ENCODE results near the gene ITGB1. TPM values are rescaled to one million over a fixed set of nuclear protein-coding genes. Genes with fewer than 3 reads are reported as not detected.

The ITGB1 gene
- total and polyA plus RNA-seq, 2 experiments from 2014 or later = 317 to 439 TPM

GRCh38 chr10:32943395-32943794 lies 14.6 kb downstream of the ITGB1 start (continued):
- TF ChIP-seq ZNF462 (CRISPR knock-in tag; IDR thresholded peaks at IDR 0.05) (no peak), CTCF (conservative IDR thresholded peaks at IDR 0.05; ENCODE audit: low read depth in 2 of 2) (no peak), EZH2phosphoT487 (IDR thresholded peaks at IDR 0.05; ENCODE audit: unreplicated experiment) (no peak), NANOG (IDR thresholded peaks at IDR 0.05; ENCODE audit: borderline replicate concordance) (no peak)

- no peak for DNase-seq (ENCODE audit: low spot score)
- H4K20me1 ChIP-seq (replicated peaks; ENCODE audit: insufficient read depth) = peaks cover 79% of the 10 kb centered on the region
- no peaks in the 10 kb centered on the region for H3K9me3 Mint-ChIP-seq
- peak overlapping the region; percentile 44 for H3K4me2 ChIP-seq
- H3K4me3 Mint-ChIP-seq = no peak overlapping the region
- no peak overlapping the region; the same call in 1 of the 2 replicates for H3K4me3 ChIP-seq
- no peaks in the 10 kb centered on the region for H3K27me3 ChIP-seq (ENCODE audit: insufficient read depth)
- H3K79me2 ChIP-seq (replicated peaks; ENCODE audit: insufficient read depth) = peaks cover 100% of the 10 kb centered on the region
- H3K27ac ChIP-seq (ENCODE audit: low read depth) = no peak overlapping the region
- H2AFZ ChIP-seq = no peak overlapping the region
- ATAC-seq = no peak
- peaks cover 66% of the 10 kb centered on the region for H3K4me1 Mint-ChIP-seq
- H3K36me3 Mint-ChIP-seq (ENCODE audit: low read depth) = no peaks in the 10 kb centered on the region
- no peaks in the 10 kb centered on the region for H3K9me2 ChIP-seq (ENCODE audit: insufficient read depth)
- H3F3A ChIP-seq (replicated peaks; ENCODE audit: low read depth) = no peaks in the 10 kb centered on the region; the same call in 1 of the 2 replicates
- H3K36me3 ChIP-seq (ENCODE audit: insufficient read depth) = no peaks in the 10 kb centered on the region
- peak overlapping the region; percentile 4; the same call in 1 of the 2 replicates for H3K27ac Mint-ChIP-seq
- H3K27me3 Mint-ChIP-seq (ENCODE audit: insufficient read depth, low read depth, poor library complexity) = peaks cover 4% of the 10 kb centered on the region
- H3K4me1 ChIP-seq (ENCODE audit: insufficient read depth) = peaks cover 74% of the 10 kb centered on the region
- TF ChIP-seq ZNF462 (CRISPR knock-in tag; IDR thresholded peaks at IDR 0.05) (no peak), CTCF (conservative IDR thresholded peaks at IDR 0.05; ENCODE audit: low read depth in 2 of 2) (no peak)
Measured at GRCh38 chr10:32942081-32942480, 15.9 kb downstream of the ITGB1 start.
